ENCODE measurements around the gene AGXT.

Gene AGXT

DNA sequence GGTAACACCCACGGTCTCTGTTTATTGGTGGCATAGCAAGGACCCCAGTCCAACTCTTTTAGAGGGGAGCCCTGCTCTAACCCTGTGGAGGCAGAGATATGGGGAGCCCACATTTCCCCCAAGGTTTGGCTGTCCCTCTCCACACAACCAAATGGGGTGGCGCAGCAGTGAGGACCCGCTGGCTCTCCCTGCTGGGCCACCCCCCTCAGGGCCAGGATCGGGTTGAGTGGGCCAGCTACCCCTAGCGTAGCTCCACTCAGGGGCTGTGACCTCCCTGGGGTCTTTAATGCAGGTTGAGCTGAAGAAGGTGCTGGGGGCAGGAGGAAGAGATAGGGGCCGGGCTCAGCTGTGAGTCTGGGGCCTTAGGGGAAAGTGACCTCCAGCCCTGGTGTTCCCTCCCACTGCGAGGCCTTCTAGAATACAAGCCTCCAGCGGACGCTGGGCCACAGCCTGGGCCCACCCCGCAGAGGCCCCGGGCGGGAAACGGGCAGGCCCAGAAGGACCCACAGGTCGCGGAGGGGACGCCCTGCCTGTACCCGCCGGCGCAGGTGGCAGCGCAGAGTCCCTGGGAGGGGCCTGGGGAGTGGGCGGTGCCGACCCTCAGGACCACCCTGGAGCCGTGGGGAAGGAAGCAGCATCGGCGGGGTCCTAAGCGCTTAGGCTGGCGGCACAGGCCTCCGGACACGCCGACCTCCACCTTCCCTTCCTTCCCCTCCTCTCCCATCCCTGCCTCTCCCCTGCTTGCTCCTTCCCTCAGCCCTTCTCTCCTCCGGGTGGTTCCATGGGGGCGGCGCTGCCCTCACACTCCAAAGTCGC is 47.1 kb downstream of the AGXT start:
- H3K4me3 ChIP-seq (ENCODE audit: low read length), result no peak overlapping the region
- no peak for DNase-seq (ENCODE audit: low read depth)
- TF ChIP-seq, protein P1, sequence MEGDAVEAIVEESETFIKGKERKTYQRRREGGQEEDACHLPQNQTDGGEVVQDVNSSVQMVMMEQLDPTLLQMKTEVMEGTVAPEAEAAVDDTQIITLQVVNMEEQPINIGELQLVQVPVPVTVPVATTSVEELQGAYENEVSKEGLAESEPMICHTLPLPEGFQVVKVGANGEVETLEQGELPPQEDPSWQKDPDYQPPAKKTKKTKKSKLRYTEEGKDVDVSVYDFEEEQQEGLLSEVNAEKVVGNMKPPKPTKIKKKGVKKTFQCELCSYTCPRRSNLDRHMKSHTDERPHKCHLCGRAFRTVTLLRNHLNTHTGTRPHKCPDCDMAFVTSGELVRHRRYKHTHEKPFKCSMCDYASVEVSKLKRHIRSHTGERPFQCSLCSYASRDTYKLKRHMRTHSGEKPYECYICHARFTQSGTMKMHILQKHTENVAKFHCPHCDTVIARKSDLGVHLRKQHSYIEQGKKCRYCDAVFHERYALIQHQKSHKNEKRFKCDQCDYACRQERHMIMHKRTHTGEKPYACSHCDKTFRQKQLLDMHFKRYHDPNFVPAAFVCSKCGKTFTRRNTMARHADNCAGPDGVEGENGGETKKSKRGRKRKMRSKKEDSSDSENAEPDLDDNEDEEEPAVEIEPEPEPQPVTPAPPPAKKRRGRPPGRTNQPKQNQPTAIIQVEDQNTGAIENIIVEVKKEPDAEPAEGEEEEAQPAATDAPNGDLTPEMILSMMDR (conservative IDR thresholded peaks at IDR 0.05; ENCODE audit: low read length), result no peak

DNA sequence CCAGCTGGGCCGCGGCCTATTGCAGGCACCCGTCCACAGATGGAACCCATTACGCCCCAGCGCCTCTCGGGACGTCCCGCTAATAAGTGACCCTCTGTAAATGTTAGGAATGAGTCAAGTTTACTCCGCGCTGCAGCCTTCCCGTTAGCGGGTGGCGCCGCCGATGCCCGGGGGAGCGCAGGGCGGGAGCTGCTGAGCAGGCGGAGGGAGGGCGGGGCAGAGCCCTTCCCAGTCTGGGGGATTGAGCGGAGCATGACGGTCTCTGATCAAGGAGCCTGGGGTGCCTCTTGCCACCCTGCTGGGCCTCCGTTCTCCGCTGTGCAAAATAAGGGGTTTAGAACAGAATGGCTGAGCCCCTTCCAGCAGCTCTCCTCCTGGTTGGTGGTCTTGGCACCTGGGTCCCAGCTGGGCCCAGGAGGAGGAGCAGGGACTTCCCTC is 48.0 kb downstream of the AGXT start:
- TF ChIP-seq, protein P1 (conservative IDR thresholded peaks at IDR 0.05; ENCODE audit: low read length), result no peak

DNA sequence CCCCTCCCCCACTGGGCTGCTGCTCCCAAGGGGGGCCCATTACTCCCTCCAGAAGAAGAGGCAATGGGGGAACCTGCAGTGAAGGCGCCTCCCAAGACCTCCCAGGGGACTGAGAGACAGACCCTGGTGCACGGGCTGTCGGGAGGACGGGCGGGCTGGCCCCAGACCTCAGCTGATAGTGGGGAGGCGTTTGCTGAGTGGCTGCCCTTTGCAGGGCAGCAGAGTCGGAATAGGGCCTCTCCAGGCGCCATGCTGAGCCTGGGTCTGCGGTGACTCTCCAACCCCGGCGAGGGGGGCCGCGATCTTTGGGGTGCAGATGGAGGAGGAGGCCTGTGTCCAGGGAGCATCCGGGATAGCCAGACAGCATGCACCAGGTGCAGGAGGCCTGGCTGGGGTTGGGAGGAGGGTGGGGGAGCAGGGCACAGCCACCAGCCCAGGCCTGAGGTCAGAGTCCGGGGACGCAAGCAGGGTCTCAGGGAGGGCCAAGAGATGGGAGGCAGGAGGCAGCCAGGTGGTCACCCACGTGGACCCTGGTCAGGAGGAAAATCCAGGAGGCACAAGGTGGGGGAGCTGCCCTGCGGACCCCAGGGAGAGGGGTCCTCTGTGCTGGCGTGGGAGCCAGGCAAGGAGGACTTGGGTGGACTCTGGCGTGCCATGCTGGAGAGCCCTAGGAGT is 48.5 kb downstream of the AGXT start:
- no peak for DNase-seq (ENCODE audit: low read depth)
- TF ChIP-seq, protein P1 (conservative IDR thresholded peaks at IDR 0.05; ENCODE audit: low read length), result no peak
- H3K4me3 ChIP-seq (ENCODE audit: low read length), result peak overlapping the region; percentile 23

More for the DNA sequence above, 48.0 kb downstream of the AGXT start:
- H3K4me3 ChIP-seq (ENCODE audit: low read length), result peak overlapping the region; percentile 23
- DNase-seq (ENCODE audit: low read depth), result peak; percentile 88

DNA sequence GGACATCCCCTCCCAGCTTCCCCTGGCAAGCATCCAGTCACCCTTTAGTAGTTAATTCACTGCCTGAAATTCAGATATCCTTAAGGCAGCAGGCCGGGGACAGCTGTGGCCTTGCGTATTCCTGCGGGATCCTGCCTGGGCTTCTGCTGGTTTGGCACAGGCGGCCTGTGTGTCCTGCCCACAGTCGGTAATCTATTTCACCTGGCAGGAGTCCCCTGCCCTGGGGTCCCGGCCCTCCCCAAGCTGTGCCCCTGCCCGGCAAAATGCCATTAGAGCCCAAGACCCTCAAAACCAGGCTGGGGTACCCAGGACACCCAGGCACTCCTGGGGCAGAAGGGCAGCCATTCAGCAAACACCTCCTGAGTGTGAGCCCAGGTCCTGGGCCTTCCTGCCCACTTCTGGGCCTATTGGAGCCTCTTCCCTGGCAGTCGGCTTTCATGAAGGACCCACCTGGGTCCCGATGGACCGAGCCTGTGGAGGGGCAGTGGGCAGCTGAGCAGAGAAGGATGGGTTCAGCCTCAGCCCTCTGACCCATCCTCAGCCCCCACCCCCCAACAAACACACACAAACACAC is 49.1 kb downstream of the AGXT start:
- DNase-seq (ENCODE audit: low read depth), result no peak
- TF ChIP-seq, protein P1 (conservative IDR thresholded peaks at IDR 0.05; ENCODE audit: low read length), result no peak
- H3K4me3 ChIP-seq (ENCODE audit: low read length), result no peak overlapping the region

DNA sequence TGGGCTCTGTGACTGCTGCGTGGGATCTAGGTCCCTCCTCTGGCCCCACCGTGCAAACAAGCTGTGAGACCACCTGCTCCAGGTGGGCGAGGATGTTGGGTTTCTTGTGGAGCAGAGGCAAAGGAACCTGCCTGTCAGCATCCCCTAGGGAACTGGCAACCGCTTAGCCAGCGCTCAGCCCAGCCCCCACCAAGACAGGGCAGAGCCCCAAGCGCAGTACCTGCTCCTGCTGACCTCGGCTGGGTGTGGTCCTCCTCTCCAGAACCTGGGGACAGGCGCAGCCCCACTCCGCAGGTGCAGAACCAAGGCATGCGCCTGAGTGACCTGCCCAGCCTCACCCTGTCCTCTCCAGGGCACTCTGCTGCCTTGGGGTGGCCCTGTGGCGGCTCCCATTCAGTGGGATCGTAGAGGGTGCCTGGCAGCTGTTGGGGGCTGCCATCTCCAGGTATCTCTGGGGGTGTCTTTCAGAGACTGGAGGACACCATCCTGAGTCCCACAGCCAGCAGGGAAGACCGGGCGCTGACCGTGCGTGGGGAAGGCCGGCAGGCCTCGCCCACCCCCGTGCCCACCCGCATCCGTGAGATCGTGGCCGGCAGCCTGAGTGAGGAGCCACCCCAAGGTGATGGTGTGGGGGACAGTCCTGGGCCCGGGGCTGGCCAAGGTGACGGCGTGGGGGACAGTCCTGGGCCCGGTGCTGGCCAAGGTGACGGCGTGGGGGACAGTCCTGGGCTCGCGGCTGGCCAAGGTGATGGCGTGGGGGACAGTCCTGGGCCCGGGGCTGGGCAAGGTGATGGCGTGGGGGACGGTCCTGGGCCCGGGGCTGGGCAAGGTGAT is 49.9 kb downstream of the AGXT start:
- DNase-seq (ENCODE audit: low read depth), result no peak
- H3K4me3 ChIP-seq (ENCODE audit: low read length), result no peak overlapping the region
- TF ChIP-seq, protein P1 (conservative IDR thresholded peaks at IDR 0.05; ENCODE audit: low read length), result no peak

DNA sequence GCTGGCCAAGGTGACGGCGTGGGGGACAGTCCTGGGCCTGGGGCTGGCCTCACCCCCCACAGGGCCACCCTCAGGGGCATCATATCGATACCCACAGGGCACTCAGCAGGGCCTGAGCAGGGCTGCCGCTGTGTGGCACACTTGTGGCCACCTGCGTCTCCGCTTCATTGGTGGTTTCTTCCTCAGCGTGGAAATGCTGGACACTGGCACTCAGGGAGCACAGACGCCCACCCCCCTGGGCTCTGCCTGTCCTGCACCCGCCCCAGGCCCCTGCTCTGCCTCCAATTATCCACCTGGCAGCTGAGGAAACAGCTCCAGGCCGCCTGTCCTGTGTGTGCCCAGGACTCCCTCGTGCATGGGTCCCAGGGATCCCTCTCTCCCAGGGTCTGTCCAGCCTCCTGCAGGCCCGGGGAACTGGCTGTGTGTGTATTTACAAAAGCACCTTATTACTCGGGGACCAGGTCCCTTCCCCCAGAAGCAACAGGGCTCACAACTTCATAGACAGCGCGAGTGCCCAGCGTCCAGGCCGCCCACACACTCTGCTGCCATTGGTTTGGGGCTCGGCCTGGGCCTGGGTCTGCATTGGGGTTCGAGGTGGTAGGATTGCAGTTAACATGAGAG is 50.6 kb downstream of the AGXT start:
- no peak overlapping the region for H3K4me3 ChIP-seq (ENCODE audit: low read length)
- TF ChIP-seq, protein P1 (conservative IDR thresholded peaks at IDR 0.05; ENCODE audit: low read length), result no peak
- no peak for DNase-seq (ENCODE audit: low read depth)
